GM15510 (cell line): Measurements from ENCODE around the gene ERF.

Source experiments
- POLR2A ChIP-seq: IDR thresholded peaks from 3 replicates; pipeline ENCODE4 v1.6.1; 2011; ENCODE audit warnings: borderline replicate concordance; ENCODE audit not compliant: insufficient read length; ENCODE audit errors: extremely low read depth

The ERF gene

GRCh38 chr19:42246143-42246921 is 8.6 kb downstream of the ERF start:
- no peak for TF ChIP-seq POLR2A

GRCh38 chr19:42245231-42245630 is 9.7 kb downstream of the ERF start:
- TF ChIP-seq POLR2A = no peak

GRCh38 chr19:42244347-42245220 is 10.3 kb downstream of the ERF start:
- no peak for TF ChIP-seq POLR2A

GRCh38 chr19:42242512-42243409 is 12.2 kb downstream of the ERF start, which contains the start of gene GSK3A:
GSK3A (minus strand) TSS chr19:42242602; CDS start chr19:42242465, 137 bp downstream.
- TF ChIP-seq POLR2A = peak; percentile 92

- TF ChIP-seq POLR2A = no peak
Measured at GRCh38 chr19:42242069-42242511, 12.8 kb downstream of the ERF start.

GRCh38 chr19:42241279-42241678 is 13.6 kb downstream of the ERF start:
- TF ChIP-seq POLR2A = no peak

- no peak for TF ChIP-seq POLR2A
Measured at GRCh38 chr19:42239544-42240220, 15.2 kb downstream of the ERF start.

- TF ChIP-seq POLR2A = no peak
Measured at GRCh38 chr19:42235181-42235580, 19.7 kb downstream of the ERF start.

- TF ChIP-seq POLR2A = no peak
Measured at GRCh38 chr19:42234364-42234763, 20.6 kb downstream of the ERF start.

- TF ChIP-seq POLR2A = no peak
Measured at GRCh38 chr19:42233678-42234292, 21.1 kb downstream of the ERF start.

GRCh38 chr19:42233106-42233505 is 21.8 kb downstream of the ERF start:
- TF ChIP-seq POLR2A = no peak

- TF ChIP-seq POLR2A = no peak
Measured at GRCh38 chr19:42232435-42232834, 22.5 kb downstream of the ERF start.

GRCh38 chr19:42230571-42230970 is 24.4 kb downstream of the ERF start:
- TF ChIP-seq POLR2A = no peak

- TF ChIP-seq POLR2A = no peak
Measured at GRCh38 chr19:42229855-42230351, 25.0 kb downstream of the ERF start.

- no peak for TF ChIP-seq POLR2A
Measured at GRCh38 chr19:42229301-42229854, 25.6 kb downstream of the ERF start.
